NK-92 (cell line): ENCODE results near the gene EEF1AKMT3.

ENCODE experiments used
- DNase-seq: peaks from one replicate; lab custom pipeline; 2025; ENCODE audit not compliant: unreplicated experiment; lab: John Stamatoyannopoulos, UW

Gene EEF1AKMT3

GRCh38 chr12:57772429-57773322, at the start of gene EEF1AKMT3:
Gene EEF1AKMT3 (plus strand): TSS chr12:57772614. CDS start chr12:57772725, 111 bp downstream.
- DNase-seq, result no peak

- DNase-seq, result no peak
Observed at GRCh38 chr12:57722716-57723629, 49.4 kb upstream of the EEF1AKMT3 start.

GRCh38 chr12:57723630-57723962, 48.8 kb upstream of the EEF1AKMT3 start:
- no peak for DNase-seq

- DNase-seq, result no peak
Observed at GRCh38 chr12:57724003-57724935, 48.1 kb upstream of the EEF1AKMT3 start.

- no peak for DNase-seq
Observed at GRCh38 chr12:57724936-57725740, 47.3 kb upstream of the EEF1AKMT3 start.

GRCh38 chr12:57725851-57726150, 46.6 kb upstream of the EEF1AKMT3 start:
- no peak for DNase-seq

GRCh38 chr12:57726151-57726883, 46.1 kb upstream of the EEF1AKMT3 start:
- DNase-seq, result no peak

- no peak for DNase-seq
Observed at GRCh38 chr12:57726884-57727757, 45.3 kb upstream of the EEF1AKMT3 start.

- DNase-seq, result no peak
Observed at GRCh38 chr12:57727758-57728395, 44.5 kb upstream of the EEF1AKMT3 start.

GRCh38 chr12:57729321-57729844, 43.0 kb upstream of the EEF1AKMT3 start:
- DNase-seq, result no peak

- DNase-seq, result no peak
Observed at GRCh38 chr12:57730336-57731067, 41.9 kb upstream of the EEF1AKMT3 start.

- DNase-seq, result no peak
Observed at GRCh38 chr12:57731411-57732080, 40.9 kb upstream of the EEF1AKMT3 start.

- no peak for DNase-seq
Observed at GRCh38 chr12:57732270-57732669, 40.1 kb upstream of the EEF1AKMT3 start.

GRCh38 chr12:57732726-57733593, 39.5 kb upstream of the EEF1AKMT3 start:
- no peak for DNase-seq

GRCh38 chr12:57733928-57734327, 38.5 kb upstream of the EEF1AKMT3 start:
- DNase-seq, result no peak

GRCh38 chr12:57734591-57734990, 37.8 kb upstream of the EEF1AKMT3 start:
- DNase-seq, result no peak
